ENCODE results near the gene COL4A1.

COL4A1 gene

GRCh38 chr13:110309661-110310524 is 2.9 kb upstream of the COL4A1 start:
- no peak for FAIRE-seq
- no peak for DNase-seq (ENCODE audit: low spot score)

- DNase-seq (ENCODE audit: low spot score) (no peak), FAIRE-seq (no peak)
These were observed 1.9 kb upstream of the COL4A1 start for GRCh38 chr13:110308656-110309359.

DNA sequence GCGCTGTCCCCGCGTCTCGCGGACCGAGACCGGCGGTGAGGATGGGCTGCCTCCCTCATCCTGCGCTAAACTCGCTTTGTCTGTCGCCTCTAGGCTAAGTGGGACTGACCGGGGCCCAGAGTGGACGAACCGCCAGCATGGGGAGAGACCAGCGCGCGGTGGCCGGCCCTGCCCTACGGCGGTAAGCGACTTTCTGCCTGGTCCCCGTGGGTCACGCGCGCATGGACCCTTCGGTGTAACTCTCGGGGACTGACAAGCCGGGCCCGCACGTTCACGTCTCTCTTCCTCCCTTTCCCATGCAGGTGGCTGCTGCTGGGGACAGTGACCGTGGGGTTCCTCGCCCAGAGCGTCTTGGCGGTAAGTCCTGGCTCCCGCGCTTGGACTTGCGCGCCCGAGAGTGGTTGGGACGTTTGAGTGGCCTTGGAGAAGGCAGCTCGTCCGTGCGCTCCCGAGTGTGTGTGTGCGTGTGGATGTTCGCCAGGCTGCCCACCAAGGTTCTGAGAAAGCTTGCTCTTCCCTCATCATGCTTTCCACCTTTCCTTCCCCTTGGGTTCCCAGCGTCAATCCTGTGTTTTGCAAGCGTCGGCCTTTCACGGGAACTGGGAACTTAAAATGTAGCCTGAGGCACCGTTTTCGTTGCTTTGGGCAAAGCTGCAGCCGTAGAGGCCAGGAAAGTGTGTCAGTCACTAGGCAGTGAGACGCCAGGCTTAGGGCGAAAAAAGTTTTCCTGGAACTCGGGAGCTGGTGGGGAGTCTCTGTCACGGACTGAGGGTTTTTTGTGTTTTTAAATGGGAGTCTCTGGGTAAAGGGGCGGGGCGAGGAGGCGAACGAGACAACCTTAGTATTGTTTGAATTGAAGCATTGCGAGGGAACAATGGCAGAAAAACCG is 1.1 kb upstream of the COL4A1 start:
- FAIRE-seq (no peak), DNase-seq (ENCODE audit: low spot score) (no peak)

GRCh38 chr13:110306340-110306959 is 507 bp downstream of the COL4A1 start:
- DNase-seq (ENCODE audit: low spot score) (no peak), FAIRE-seq (no peak)

DNA sequence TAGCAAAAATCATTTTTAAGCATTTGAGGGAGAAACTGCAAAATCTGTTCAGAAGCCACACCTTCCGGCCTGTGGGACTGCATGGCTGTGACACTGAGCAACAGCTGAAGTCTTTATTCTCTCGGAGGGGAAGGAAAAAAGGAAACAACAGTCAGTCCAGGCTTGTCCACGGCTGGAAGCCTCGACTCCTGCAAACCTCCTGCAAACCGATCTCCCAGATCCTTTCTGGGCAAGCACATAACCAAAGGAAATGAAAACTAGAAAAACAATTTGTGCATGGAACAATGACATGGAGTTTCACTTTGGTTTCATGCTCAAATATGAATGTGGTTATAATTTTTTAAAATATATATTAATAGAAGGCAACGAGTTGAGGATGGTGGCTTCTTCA is 1.0 kb downstream of the COL4A1 start:
- no peak for DNase-seq (ENCODE audit: low spot score)

GRCh38 chr13:110305544-110305943 is 1.4 kb downstream of the COL4A1 start:
- DNase-seq (ENCODE audit: low spot score) (no peak), FAIRE-seq (no peak)

More for the DNA sequence above, 1.0 kb downstream of the COL4A1 start:
- peak; percentile 40 for FAIRE-seq

DNA sequence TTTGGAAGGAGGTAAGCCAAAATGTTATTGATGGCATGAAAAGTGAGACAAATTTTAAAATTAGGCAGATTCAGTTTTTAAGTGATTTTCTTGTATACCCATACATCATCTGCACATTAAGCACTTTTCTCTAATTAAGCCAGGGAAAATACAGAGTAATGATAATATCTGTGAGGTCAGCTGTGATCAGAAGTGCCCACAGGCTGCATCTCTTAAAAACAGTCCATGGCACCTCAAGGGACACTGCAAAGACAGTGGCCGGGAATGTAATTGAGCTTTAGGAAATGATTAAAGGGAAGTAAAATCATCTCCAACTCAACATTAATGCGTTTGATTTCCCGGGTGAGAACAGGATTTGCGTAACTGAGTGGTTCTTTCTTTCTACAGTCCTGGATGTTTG is 2.0 kb downstream of the COL4A1 start:
- FAIRE-seq: no peak

GRCh38 chr13:110304256-110304655 is 2.7 kb downstream of the COL4A1 start:
- peak; percentile 93 for FAIRE-seq
- DNase-seq (ENCODE audit: low spot score): peak; percentile 87

More for the DNA sequence above, 2.0 kb downstream of the COL4A1 start:
- DNase-seq (ENCODE audit: low spot score): no peak

DNA sequence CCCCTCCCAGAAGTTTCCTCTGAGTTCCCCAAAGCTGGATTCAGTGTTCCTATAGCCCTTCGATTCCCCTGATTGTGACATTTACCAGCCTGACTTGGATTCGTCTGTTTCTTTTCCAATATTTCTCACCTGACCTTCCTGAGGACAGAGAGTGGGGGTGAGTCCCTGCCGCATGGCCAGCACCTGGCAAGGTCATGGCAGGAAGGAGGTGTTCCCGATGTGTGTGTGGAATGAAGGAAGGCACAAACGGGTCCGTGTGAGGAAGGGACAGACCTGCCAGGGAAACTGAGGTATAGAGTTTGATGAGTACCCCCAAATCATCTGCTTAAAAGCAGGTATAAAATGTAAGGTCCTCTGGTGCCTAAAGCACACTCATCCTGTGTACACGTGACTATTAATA is 3.3 kb downstream of the COL4A1 start:
- DNase-seq (ENCODE audit: low spot score) (no peak), FAIRE-seq (no peak)

- DNase-seq (ENCODE audit: low spot score) (peak; percentile 67), FAIRE-seq (peak; percentile 94)
These were observed 4.0 kb downstream of the COL4A1 start for GRCh38 chr13:110302997-110303396.

- peak; percentile 43 for DNase-seq (ENCODE audit: low spot score)
- FAIRE-seq: no peak
These were observed 5.1 kb downstream of the COL4A1 start for GRCh38 chr13:110301606-110302553.

DNA sequence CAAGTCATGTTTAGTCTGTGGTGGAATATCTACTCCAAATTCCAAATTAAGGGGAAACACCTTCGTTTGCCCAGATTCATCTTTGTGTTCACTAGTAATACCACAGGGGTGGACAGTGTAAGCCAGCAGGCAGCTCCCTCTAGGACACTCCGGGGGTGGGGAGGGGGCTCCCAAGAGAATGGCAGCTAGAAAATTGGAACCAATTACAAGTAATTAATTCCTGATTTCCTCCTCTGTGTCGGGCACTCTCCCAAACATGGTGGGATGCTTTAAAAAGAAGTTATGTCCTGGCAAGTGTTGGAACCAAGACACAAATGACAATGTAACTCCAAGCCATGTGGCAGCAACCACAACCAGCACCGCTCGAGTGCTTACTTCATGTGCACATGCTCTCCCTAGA is 5.9 kb downstream of the COL4A1 start:
- FAIRE-seq: no peak
- DNase-seq (ENCODE audit: low spot score): no peak

DNA sequence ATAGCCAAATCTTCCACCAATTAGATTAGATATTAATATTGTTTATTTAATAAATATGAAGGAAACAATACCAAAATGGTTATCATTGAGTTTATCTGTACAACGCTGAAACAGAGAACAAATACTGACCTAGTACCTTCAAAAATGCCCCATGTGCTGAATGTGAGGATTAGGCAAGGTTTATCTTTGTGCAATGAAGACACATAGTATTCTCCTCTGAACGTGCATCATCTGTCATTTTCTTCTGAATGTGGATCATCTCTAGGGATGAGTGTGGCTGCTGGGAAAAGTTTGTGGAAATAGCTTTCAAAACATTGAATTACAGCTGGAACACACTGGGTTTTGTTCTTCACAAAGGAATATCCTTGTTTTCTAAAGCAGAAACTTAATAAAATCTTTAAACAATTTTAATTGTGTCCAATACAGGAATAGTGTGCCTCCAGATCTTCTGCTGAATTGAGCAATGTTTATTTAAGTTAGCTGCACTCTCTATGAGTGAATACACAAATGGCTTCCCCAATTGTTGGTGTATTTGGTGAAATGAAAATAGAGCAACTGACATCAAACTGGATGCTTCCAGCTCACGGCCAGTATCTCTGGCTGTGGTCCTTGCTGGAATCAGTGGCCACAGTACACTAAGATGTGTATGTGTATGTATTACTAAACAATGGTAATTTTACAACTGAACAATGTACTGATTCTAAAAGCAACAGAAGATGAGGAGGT is 6.7 kb downstream of the COL4A1 start:
- DNase-seq (ENCODE audit: low spot score): no peak

GRCh38 chr13:110299283-110299840 is 7.6 kb downstream of the COL4A1 start:
- no peak for DNase-seq (ENCODE audit: low spot score)
- FAIRE-seq: no peak

More for the DNA sequence above, 6.7 kb downstream of the COL4A1 start:
- FAIRE-seq: no peak

GRCh38 chr13:110298505-110299282 is 8.3 kb downstream of the COL4A1 start:
- no peak for DNase-seq (ENCODE audit: low spot score)
- FAIRE-seq: no peak

GRCh38 chr13:110297766-110298504 is 9.0 kb downstream of the COL4A1 start:
- FAIRE-seq: peak; percentile 14
- no peak for DNase-seq (ENCODE audit: low spot score)

GRCh38 chr13:110297011-110297410 is 9.9 kb downstream of the COL4A1 start:
- DNase-seq (ENCODE audit: low spot score): no peak
- FAIRE-seq: no peak

Measured in RCC 7860 (cell line).